ENCODE data around the gene LMBR1.

Gene LMBR1

DNA sequence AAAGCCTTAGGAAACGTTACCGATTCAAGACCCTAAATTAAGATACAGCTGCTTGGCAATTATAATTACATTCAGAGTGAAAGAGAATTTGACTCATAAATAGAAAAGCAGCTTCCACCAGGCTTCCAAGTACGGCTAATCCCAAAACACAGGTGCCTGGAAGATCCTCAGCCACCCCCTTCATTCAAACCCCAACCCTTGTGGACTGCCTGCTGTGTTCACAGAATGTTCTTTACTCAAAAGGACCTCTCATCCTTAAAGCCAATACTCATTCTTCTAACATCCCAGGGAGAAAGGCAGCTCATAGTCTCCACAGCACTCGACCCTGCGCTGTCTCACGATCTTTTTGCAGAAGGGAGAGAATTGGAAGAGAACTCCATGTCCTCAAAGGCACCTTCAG lies 219.5 kb downstream of the LMBR1 start:
- H3K4me2 ChIP-seq (ENCODE audit: insufficient read depth, low read length, poor library complexity, severe bottlenecking): no peak overlapping the region
- H3K4me1 ChIP-seq (ENCODE audit: control insufficient read depth in 2 of 2, insufficient read depth in 1 of 2, low read depth in 1 of 2, low read length in 2 of 2): peaks cover 0 to 12% of the 10 kb centered on the region in 2 donors
- peak overlapping the region; percentile 77 for H3K27ac ChIP-seq (replicated peaks; ENCODE audit: low read length)
- no peak overlapping the region for H2AK5ac ChIP-seq (ENCODE audit: low read depth, low read length)
- no peak overlapping the region for H2BK15ac ChIP-seq (ENCODE audit: low read length)
- no CpG with 5 or more reads among the region's 6 CpGs for WGBS, 2 donors (ENCODE audit: extremely low coverage in 2 of 2, insufficient read length in 2 of 2, insufficient replicate concordance in 1 of 2)
- H3K27me3 ChIP-seq (ENCODE audit: control insufficient read depth in 3 of 3, insufficient read depth in 3 of 3, low read depth in 1 of 3, low read length in 3 of 3): no peaks in the 10 kb centered on the region
- H2BK120ac ChIP-seq (ENCODE audit: low read depth, low read length): no peak overlapping the region
- no peak overlapping the region for H3K18ac ChIP-seq (ENCODE audit: low read length)
- H2BK5ac ChIP-seq (ENCODE audit: low read length): no peak overlapping the region
- no peak overlapping the region for H3K23ac ChIP-seq (ENCODE audit: low read depth, low read length, poor library complexity)
- DNase-seq (ENCODE audit: low spot score): peak; percentile 35
- no peak overlapping the region for H2AFZ ChIP-seq (ENCODE audit: low read length)
- H3K9me3 ChIP-seq (replicated peaks in 1 of 2; ENCODE audit: control insufficient read depth in 2 of 2, insufficient read depth in 1 of 2, low read depth in 1 of 2, low read length in 2 of 2): peaks cover 1 to 2% of the 10 kb centered on the region in 2 donors
- no peak overlapping the region for H2BK12ac ChIP-seq (ENCODE audit: low read length)
- no peak overlapping the region for H4K91ac ChIP-seq (ENCODE audit: low read depth, low read length, poor library complexity)
- no peak overlapping the region for H3K4me3 ChIP-seq (ENCODE audit: low read length in 2 of 2)
- H3K4ac ChIP-seq (ENCODE audit: low read length): no peak overlapping the region
- no peak overlapping the region for H4K8ac ChIP-seq (ENCODE audit: low read depth, low read length)
- peaks cover 8 to 62% of the 10 kb centered on the region in 2 donors for H3K36me3 ChIP-seq (replicated peaks in 1 of 2; ENCODE audit: control insufficient read depth in 2 of 2, insufficient read depth in 2 of 2, low read length in 2 of 2)
- H3K14ac ChIP-seq (ENCODE audit: low read length): no peak overlapping the region
- H3K9ac ChIP-seq (ENCODE audit: low read depth, low read length, poor library complexity): no peak overlapping the region
- H3K79me1 ChIP-seq (ENCODE audit: low read depth, low read length): no peaks in the 10 kb centered on the region

DNA sequence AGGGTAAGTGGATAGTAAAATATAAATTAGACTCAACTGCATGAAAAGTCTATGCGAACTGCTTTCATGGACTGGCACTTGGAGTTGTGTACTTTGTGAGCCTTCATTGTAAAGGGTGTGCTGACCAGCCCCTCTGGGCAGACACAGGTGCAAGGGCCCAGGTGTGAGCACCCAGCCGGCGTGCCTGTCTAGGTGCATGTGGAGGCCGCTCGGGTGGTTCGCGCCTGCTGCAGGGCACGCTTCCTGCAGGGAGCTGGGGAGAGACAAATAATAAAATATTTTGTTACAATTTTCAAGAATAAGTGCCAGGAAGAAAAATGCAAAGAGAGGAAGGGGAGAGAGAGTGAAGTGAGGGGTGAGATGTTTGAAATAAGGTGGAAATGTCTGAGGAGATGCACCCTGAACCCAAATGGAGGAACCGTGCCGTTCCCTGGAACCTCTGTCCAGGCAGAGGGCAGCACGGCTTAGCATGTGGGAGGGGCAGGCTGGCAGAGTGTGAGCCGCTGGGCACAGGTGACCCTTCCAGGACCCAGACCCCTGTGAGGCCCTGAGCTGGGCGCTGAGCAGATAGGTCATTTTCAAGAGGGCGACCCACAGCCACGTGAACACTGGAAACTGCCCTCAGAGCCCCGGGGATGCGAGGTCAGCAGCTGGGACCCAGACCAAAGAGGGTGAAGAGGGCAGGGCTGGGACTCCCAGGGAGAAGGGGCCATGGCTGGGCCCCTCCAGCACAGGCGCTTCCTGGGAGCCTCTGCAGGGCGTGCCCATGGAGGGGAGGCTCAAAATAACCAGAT lies 223.8 kb downstream of the LMBR1 start:
- H3K27ac ChIP-seq (replicated peaks; ENCODE audit: low read length): no peak overlapping the region
- no peak overlapping the region for H3K4me3 ChIP-seq (ENCODE audit: low read length in 2 of 2)
- no CpG with 5 or more reads among the region's 19 CpGs for WGBS, 2 donors (ENCODE audit: extremely low coverage in 2 of 2, insufficient read length in 2 of 2, insufficient replicate concordance in 1 of 2)

DNA sequence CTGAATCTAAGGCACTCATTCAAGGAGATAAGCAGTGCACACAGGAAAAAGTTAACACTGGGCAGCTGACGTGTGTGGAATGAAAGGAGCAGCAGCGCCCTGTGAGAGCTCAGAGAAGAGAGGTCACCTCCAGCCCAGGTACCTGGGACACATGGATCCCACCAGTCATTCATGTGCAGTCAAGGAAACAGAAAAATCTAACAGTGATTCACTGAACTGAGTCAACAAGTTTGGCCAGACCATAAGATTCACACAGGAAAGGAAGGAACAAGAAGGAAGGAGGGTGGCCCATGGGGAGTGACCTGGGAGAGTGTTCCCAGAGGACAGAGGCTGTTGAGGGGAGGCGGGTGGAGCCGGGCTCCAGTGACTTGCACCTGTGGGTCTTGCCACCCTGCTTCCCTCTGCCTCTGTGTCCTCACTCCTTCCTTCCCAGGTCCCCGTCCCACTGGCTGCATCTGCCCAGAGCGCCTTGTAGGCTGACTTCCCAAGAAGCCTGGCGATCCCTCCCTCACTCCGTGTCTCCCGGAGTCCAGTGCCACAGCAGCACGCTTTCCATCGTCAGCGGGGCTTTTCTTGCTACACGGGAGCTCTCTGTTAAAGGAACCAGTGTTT lies 224.7 kb downstream of the LMBR1 start:
- H3K9me3 ChIP-seq (replicated peaks in 1 of 2; ENCODE audit: control insufficient read depth in 2 of 2, insufficient read depth in 1 of 2, low read depth in 1 of 2, low read length in 2 of 2): peaks cover 3 to 5% of the 10 kb centered on the region in 2 donors
- WGBS, 2 donors (ENCODE audit: extremely low coverage in 2 of 2, insufficient read length in 2 of 2, insufficient replicate concordance in 1 of 2): no CpG with 5 or more reads among the region's 13 CpGs
- H2BK12ac ChIP-seq (ENCODE audit: low read length): peak overlapping the region; percentile 1
- no peak overlapping the region for H3K4ac ChIP-seq (ENCODE audit: low read length)
- no peak overlapping the region for H2AFZ ChIP-seq (ENCODE audit: low read length)
- H3K4me3 ChIP-seq (ENCODE audit: low read length in 2 of 2): no peak overlapping the region
- H3K36me3 ChIP-seq (replicated peaks in 1 of 2; ENCODE audit: control insufficient read depth in 2 of 2, insufficient read depth in 2 of 2, low read length in 2 of 2): peaks cover 4 to 23% of the 10 kb centered on the region in 2 donors
- no peak overlapping the region for H3K23ac ChIP-seq (ENCODE audit: low read depth, low read length, poor library complexity)
- no peak overlapping the region for H3K4me2 ChIP-seq (ENCODE audit: insufficient read depth, low read length, poor library complexity, severe bottlenecking)
- no peak overlapping the region for H3K27ac ChIP-seq (replicated peaks; ENCODE audit: low read length)
- no peaks in the 10 kb centered on the region for H3K27me3 ChIP-seq (ENCODE audit: control insufficient read depth in 3 of 3, insufficient read depth in 3 of 3, low read depth in 1 of 3, low read length in 3 of 3)
- H2BK15ac ChIP-seq (ENCODE audit: low read length): no peak overlapping the region
- H3K4me1 ChIP-seq (ENCODE audit: control insufficient read depth in 2 of 2, insufficient read depth in 1 of 2, low read depth in 1 of 2, low read length in 2 of 2): peaks cover 0 to 12% of the 10 kb centered on the region in 2 donors
- H2BK5ac ChIP-seq (ENCODE audit: low read length): no peak overlapping the region
- H4K91ac ChIP-seq (ENCODE audit: low read depth, low read length, poor library complexity): no peak overlapping the region
- H2BK120ac ChIP-seq (ENCODE audit: low read depth, low read length): no peak overlapping the region
- H2AK5ac ChIP-seq (ENCODE audit: low read depth, low read length): no peak overlapping the region
- H3K79me1 ChIP-seq (ENCODE audit: low read depth, low read length): no peaks in the 10 kb centered on the region
- H3K9ac ChIP-seq (ENCODE audit: low read depth, low read length, poor library complexity): no peak overlapping the region
- H4K8ac ChIP-seq (ENCODE audit: low read depth, low read length): no peak overlapping the region
- no peak overlapping the region for H3K14ac ChIP-seq (ENCODE audit: low read length)
- DNase-seq (ENCODE audit: low spot score): no peak
- peak overlapping the region; percentile 86 for H3K18ac ChIP-seq (ENCODE audit: low read length)

More for the DNA sequence above, 223.8 kb downstream of the LMBR1 start:
- Histone ChIP-seq H2BK15ac (ENCODE audit: low read length) (peak overlapping the region; percentile 23), H3K14ac (ENCODE audit: low read length) (no peak overlapping the region), H2AFZ (ENCODE audit: low read length) (no peak overlapping the region), H2AK5ac (ENCODE audit: low read depth, low read length) (peak overlapping the region; percentile 29), H3K79me1 (ENCODE audit: low read depth, low read length) (no peaks in the 10 kb centered on the region), H2BK12ac (ENCODE audit: low read length) (no peak overlapping the region), H4K8ac (ENCODE audit: low read depth, low read length) (no peak overlapping the region), H3K27me3 (ENCODE audit: control insufficient read depth in 3 of 3, insufficient read depth in 3 of 3, low read depth in 1 of 3, low read length in 3 of 3) (no peaks in the 10 kb centered on the region), H3K23ac (ENCODE audit: low read depth, low read length, poor library complexity) (peak overlapping the region; percentile 48), H3K9me3 (replicated peaks in 1 of 2; ENCODE audit: control insufficient read depth in 2 of 2, insufficient read depth in 1 of 2, low read depth in 1 of 2, low read length in 2 of 2) (peaks cover 3 to 5% of the 10 kb centered on the region in 2 donors), H3K18ac (ENCODE audit: low read length) (peak overlapping the region; percentile 86), H2BK5ac (ENCODE audit: low read length) (no peak overlapping the region), H3K4me2 (ENCODE audit: insufficient read depth, low read length, poor library complexity, severe bottlenecking) (no peak overlapping the region), H2BK120ac (ENCODE audit: low read depth, low read length) (peak overlapping the region; percentile 32), H3K4me1 (ENCODE audit: control insufficient read depth in 2 of 2, insufficient read depth in 1 of 2, low read depth in 1 of 2, low read length in 2 of 2) (peaks cover 0 to 17% of the 10 kb centered on the region in 2 donors), H3K4ac (ENCODE audit: low read length) (no peak overlapping the region), H4K91ac (ENCODE audit: low read depth, low read length, poor library complexity) (no peak overlapping the region), H3K36me3 (replicated peaks in 1 of 2; ENCODE audit: control insufficient read depth in 2 of 2, insufficient read depth in 2 of 2, low read length in 2 of 2) (peaks cover 4 to 27% of the 10 kb centered on the region in 2 donors), H3K9ac (ENCODE audit: low read depth, low read length, poor library complexity) (no peak overlapping the region)
- DNase-seq (ENCODE audit: low spot score): no peak

DNA sequence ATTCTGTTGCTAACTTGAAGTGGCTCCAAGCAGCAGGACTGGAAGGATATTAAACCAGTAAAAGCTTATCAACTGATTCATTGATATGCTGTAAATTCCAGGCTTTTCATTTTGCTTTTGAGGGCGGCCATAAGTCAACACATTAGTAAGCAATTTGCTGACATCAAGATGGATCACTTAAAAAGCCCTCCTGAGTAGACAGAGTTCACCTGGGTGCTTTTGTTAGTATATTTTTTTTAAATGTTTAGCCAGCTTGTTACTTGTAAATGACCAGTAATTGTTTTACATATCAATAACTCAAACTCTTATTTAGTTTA lies 225.9 kb downstream of the LMBR1 start:
- Histone ChIP-seq H3K4ac (ENCODE audit: low read length) (no peak overlapping the region), H3K4me2 (ENCODE audit: insufficient read depth, low read length, poor library complexity, severe bottlenecking) (no peak overlapping the region), H3K4me3 (ENCODE audit: low read length in 2 of 2) (no peak overlapping the region), H4K8ac (ENCODE audit: low read depth, low read length) (no peak overlapping the region), H2BK15ac (ENCODE audit: low read length) (no peak overlapping the region), H3K36me3 (replicated peaks in 1 of 2; ENCODE audit: control insufficient read depth in 2 of 2, insufficient read depth in 2 of 2, low read length in 2 of 2) (peaks cover 4 to 15% of the 10 kb centered on the region in 2 donors), H3K23ac (ENCODE audit: low read depth, low read length, poor library complexity) (no peak overlapping the region), H2BK12ac (ENCODE audit: low read length) (no peak overlapping the region), H3K4me1 (ENCODE audit: control insufficient read depth in 2 of 2, insufficient read depth in 1 of 2, low read depth in 1 of 2, low read length in 2 of 2) (peaks cover 0 to 11% of the 10 kb centered on the region in 2 donors), H3K27me3 (ENCODE audit: control insufficient read depth in 3 of 3, insufficient read depth in 3 of 3, low read depth in 1 of 3, low read length in 3 of 3) (no peaks in the 10 kb centered on the region), H3K9me3 (replicated peaks in 1 of 2; ENCODE audit: control insufficient read depth in 2 of 2, insufficient read depth in 1 of 2, low read depth in 1 of 2, low read length in 2 of 2) (peaks cover 3 to 5% of the 10 kb centered on the region in 2 donors), H3K27ac (replicated peaks; ENCODE audit: low read length) (peak overlapping the region; percentile 61), H2AFZ (ENCODE audit: low read length) (no peak overlapping the region), H3K9ac (ENCODE audit: low read depth, low read length, poor library complexity) (no peak overlapping the region), H3K14ac (ENCODE audit: low read length) (no peak overlapping the region), H4K91ac (ENCODE audit: low read depth, low read length, poor library complexity) (no peak overlapping the region), H2BK120ac (ENCODE audit: low read depth, low read length) (no peak overlapping the region), H2AK5ac (ENCODE audit: low read depth, low read length) (no peak overlapping the region), H2BK5ac (ENCODE audit: low read length) (no peak overlapping the region), H3K79me1 (ENCODE audit: low read depth, low read length) (no peaks in the 10 kb centered on the region), H3K18ac (ENCODE audit: low read length) (no peak overlapping the region)
- no CpG with 5 or more reads among the region's 1 CpG for WGBS, 2 donors (ENCODE audit: extremely low coverage in 2 of 2, insufficient read length in 2 of 2, insufficient replicate concordance in 1 of 2)
- DNase-seq (ENCODE audit: low spot score): no peak

All from neuronal stem cell (in vitro differentiated cells).